Natural killer cell (primary cell): ENCODE measurements around the gene KCNK10. TPM values are rescaled to one million over a fixed set of nuclear protein-coding genes. Genes with fewer than 3 reads are reported as not detected.

Source experiments
- ATAC-seq, 3 donors: fragments of 150-1000 bp in 2 of 3; fragments of 200-7000 bp in 1 of 3; cut with Tn5 transposase; 1 replicate in 1 of 3; 2 replicates in 2 of 3; pipeline ENCODE4 v1.10.0; 2021; ENCODE audit warnings: mild to moderate bottlenecking in 2 of 3, moderate library complexity in 2 of 3
- DNase-seq, 2 donors: peaks; one replicate each; pipeline versions ENCODE4 v3.0.0 to v3.0.0-alpha.2; 2013 to 2021; ENCODE audit warnings: mixed read lengths in 1 of 2
- H3K27ac ChIP-seq: one replicate; pipeline ENCODE4 v1.5.1; 2013; ENCODE audit warnings: mild to moderate bottlenecking, low read length
- H3K27me3 ChIP-seq: one replicate; pipeline ENCODE4 v1.6.1; 2013; ENCODE audit warnings: low read length; ENCODE audit not compliant: control insufficient read depth, insufficient read depth
- H3K36me3 ChIP-seq: one replicate; pipeline ENCODE4 v1.6.1; 2013; ENCODE audit warnings: low read length; ENCODE audit not compliant: control insufficient read depth, insufficient read depth
- H3K4me1 ChIP-seq: one replicate; pipeline ENCODE4 v1.6.1; 2013; ENCODE audit warnings: low read length; ENCODE audit not compliant: control insufficient read depth, insufficient read depth
- H3K4me3 ChIP-seq: one replicate; pipeline ENCODE4 v1.5.1; 2013; ENCODE audit warnings: low read length
- H3K9me3 ChIP-seq: one replicate; pipeline ENCODE4 v1.6.1; 2013; ENCODE audit warnings: low read length; ENCODE audit not compliant: control insufficient read depth, insufficient read depth
- H3K27ac Mint-ChIP-seq, 2 donors: one replicate each; pipeline ENCODE4 v1.8.0; 2022; ENCODE audit warnings: mild to moderate bottlenecking in 2 of 2, mixed read lengths in 2 of 2, moderate library complexity in 1 of 2
- H3K27me3 Mint-ChIP-seq, 2 donors: one replicate each; pipeline ENCODE4 v1.8.0; 2022; ENCODE audit warnings: low read depth in 2 of 2, mixed read lengths in 2 of 2
- H3K36me3 Mint-ChIP-seq: one replicate; pipeline ENCODE4 v1.8.0; 2022; ENCODE audit warnings: mixed read lengths
- H3K4me1 Mint-ChIP-seq, 2 donors: one replicate each; pipeline ENCODE4 v1.8.0; 2022; ENCODE audit warnings: mixed read lengths in 2 of 2
- H3K4me3 Mint-ChIP-seq: one replicate; pipeline ENCODE4 v1.8.0; 2022; ENCODE audit warnings: mild to moderate bottlenecking, moderate library complexity, mixed read lengths
- H3K9me3 Mint-ChIP-seq, 2 donors: one replicate each; pipeline ENCODE4 v1.8.0; 2022; ENCODE audit warnings: mixed read lengths in 2 of 2
- WGBS: methylation state at CpG from one replicate; pipeline ENCODE4 v1.1.7; 2013; ENCODE audit warnings: missing lambda C conversion rate; ENCODE audit not compliant: insufficient coverage; 5-methylcytosine and 5-hydroxymethylcytosine counted together
- intact Hi-C: fragments of 100-400 bp; cut with micrococcal nuclease; formaldehyde crosslinking; loops from one replicate; pipeline ENCODE4 v1.14.2; 2022
- total RNA-seq, 4 donors: library from RNA; stranded (reverse); fragments of 120-200 nt in 1 of 4; gene quantifications; one replicate each; pipeline versions ENCODE4 v1.2.3 to v1.2.4, GENCODE V29; 2013 to 2022
- TF ChIP-seq, protein P1 (sequence below): fragments of 200-600 bp; IDR thresholded peaks from one replicate; pipeline ENCODE4 v1.8.0; 2022; ENCODE audit warnings: antibody characterized with exemption

The KCNK10 gene
- total RNA-seq, 3 donors from 2014 or later (not counting 1 experiment from before 2014, with no cell fraction given) = not detected

DNA sequence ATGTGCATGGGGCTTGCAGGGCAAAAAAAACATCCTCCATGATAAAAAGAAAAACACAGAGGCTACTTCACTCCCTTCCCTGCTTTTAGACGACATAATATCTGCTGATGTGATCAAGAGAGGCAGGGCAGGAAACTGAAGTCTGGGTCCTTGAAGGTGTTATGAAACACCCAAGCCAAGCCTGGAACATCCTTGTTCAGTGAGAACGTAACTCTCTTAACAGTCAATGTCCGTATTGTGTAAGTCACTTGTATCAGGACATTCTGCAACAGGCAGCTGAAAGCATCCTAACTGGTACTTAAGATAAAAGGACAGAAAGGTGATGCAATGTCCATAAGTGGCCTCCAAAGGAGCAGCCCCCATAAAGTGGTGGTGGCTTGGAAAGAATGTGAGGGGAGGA lies 20.0 kb downstream of the KCNK10 start:
- no peaks in the 10 kb centered on the region for H3K4me1 ChIP-seq
- H3K36me3 Mint-ChIP-seq = no peaks in the 10 kb centered on the region
- no peak overlapping the region for H3K27ac Mint-ChIP-seq
- no peaks in the 10 kb centered on the region for H3K9me3 Mint-ChIP-seq
- no peaks in the 10 kb centered on the region for H3K27me3 ChIP-seq
- H3K4me1 Mint-ChIP-seq = no peaks in the 10 kb centered on the region
- no peak overlapping the region for H3K27ac ChIP-seq
- no peaks in the 10 kb centered on the region for H3K36me3 ChIP-seq
- ATAC-seq = no peak
- peaks cover 23 to 43% of the 10 kb centered on the region in 2 donors for H3K27me3 Mint-ChIP-seq
- WGBS = 58% methylated on average over 3 of the region's 3 CpGs
- TF ChIP-seq, protein P1, sequence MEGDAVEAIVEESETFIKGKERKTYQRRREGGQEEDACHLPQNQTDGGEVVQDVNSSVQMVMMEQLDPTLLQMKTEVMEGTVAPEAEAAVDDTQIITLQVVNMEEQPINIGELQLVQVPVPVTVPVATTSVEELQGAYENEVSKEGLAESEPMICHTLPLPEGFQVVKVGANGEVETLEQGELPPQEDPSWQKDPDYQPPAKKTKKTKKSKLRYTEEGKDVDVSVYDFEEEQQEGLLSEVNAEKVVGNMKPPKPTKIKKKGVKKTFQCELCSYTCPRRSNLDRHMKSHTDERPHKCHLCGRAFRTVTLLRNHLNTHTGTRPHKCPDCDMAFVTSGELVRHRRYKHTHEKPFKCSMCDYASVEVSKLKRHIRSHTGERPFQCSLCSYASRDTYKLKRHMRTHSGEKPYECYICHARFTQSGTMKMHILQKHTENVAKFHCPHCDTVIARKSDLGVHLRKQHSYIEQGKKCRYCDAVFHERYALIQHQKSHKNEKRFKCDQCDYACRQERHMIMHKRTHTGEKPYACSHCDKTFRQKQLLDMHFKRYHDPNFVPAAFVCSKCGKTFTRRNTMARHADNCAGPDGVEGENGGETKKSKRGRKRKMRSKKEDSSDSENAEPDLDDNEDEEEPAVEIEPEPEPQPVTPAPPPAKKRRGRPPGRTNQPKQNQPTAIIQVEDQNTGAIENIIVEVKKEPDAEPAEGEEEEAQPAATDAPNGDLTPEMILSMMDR = no peak
- no peak overlapping the region for H3K4me3 Mint-ChIP-seq
- DNase-seq = no peak
- H3K9me3 ChIP-seq = no peaks in the 10 kb centered on the region
- H3K4me3 ChIP-seq = no peak overlapping the region
- intact Hi-C loops = no loop called here

DNA sequence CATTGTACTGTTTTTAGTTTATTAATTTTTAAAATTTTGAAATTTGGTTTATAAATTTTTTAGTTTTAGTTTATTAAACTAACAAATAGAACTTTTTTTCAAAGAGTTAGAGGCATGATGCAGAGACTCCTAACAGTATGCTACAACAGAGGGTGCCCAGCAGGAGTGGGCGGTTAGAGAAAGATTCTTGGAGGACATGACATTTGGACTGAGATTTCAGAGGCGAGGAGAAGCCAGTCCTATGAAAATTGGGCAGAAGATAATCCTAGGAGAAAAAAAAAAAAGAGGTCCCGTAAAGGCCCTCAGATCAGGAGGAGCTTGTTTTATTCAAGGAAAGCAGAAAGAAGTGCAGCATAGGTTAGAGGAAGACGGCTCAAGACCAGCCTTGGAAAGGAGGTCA lies 21.7 kb downstream of the KCNK10 start:
- no peaks in the 10 kb centered on the region for H3K9me3 ChIP-seq
- Mint-ChIP-seq H3K36me3 (no peaks in the 10 kb centered on the region), H3K27me3 (peaks cover 23 to 43% of the 10 kb centered on the region in 2 donors), H3K27ac (no peak overlapping the region), H3K4me3 (no peak overlapping the region), H3K4me1 (no peaks in the 10 kb centered on the region), H3K9me3 (no peaks in the 10 kb centered on the region)
- no peak overlapping the region for H3K4me3 ChIP-seq
- no peaks in the 10 kb centered on the region for H3K4me1 ChIP-seq
- ATAC-seq (no peak), DNase-seq (no peak)
- 85% methylated on average over 4 of the region's 4 CpGs for WGBS
- no peaks in the 10 kb centered on the region for H3K36me3 ChIP-seq
- no peak overlapping the region for H3K27ac ChIP-seq
- no peaks in the 10 kb centered on the region for H3K27me3 ChIP-seq
- intact Hi-C loops = no loop called here
- TF ChIP-seq, protein P1 = no peak

DNA sequence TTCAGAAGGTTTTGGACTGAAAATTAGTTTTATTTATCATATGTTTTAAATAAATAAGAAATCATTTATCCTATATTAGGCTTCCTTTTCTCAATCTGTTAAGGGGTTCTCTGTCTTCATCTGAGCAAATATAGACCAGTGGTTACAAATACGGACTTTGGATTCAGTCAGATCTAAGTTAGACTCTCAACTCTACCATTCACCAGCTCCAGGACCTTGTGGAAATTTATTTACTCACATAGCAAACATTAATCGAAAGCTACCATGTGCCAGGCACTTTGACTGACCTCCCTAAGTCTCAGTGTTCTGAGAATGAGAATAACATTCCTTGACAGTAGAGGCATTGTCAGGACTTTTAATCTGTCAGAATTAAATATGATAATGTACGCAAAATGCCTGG lies 22.3 kb downstream of the KCNK10 start:
- Mint-ChIP-seq H3K9me3 (no peaks in the 10 kb centered on the region), H3K4me1 (no peaks in the 10 kb centered on the region), H3K36me3 (no peaks in the 10 kb centered on the region), H3K27ac (no peak overlapping the region), H3K4me3 (no peak overlapping the region), H3K27me3 (peaks cover 23 to 43% of the 10 kb centered on the region in 2 donors)
- H3K4me1 ChIP-seq = no peaks in the 10 kb centered on the region
- no peaks in the 10 kb centered on the region for H3K9me3 ChIP-seq
- TF ChIP-seq, protein P1 = no peak
- intact Hi-C loops = no loop called here
- ATAC-seq = no peak
- no peaks in the 10 kb centered on the region for H3K27me3 ChIP-seq
- no peak overlapping the region for H3K4me3 ChIP-seq
- DNase-seq = no peak
- H3K36me3 ChIP-seq = no peaks in the 10 kb centered on the region
- no peak overlapping the region for H3K27ac ChIP-seq
- WGBS = 93% methylated on average over 3 of the region's 3 CpGs

DNA sequence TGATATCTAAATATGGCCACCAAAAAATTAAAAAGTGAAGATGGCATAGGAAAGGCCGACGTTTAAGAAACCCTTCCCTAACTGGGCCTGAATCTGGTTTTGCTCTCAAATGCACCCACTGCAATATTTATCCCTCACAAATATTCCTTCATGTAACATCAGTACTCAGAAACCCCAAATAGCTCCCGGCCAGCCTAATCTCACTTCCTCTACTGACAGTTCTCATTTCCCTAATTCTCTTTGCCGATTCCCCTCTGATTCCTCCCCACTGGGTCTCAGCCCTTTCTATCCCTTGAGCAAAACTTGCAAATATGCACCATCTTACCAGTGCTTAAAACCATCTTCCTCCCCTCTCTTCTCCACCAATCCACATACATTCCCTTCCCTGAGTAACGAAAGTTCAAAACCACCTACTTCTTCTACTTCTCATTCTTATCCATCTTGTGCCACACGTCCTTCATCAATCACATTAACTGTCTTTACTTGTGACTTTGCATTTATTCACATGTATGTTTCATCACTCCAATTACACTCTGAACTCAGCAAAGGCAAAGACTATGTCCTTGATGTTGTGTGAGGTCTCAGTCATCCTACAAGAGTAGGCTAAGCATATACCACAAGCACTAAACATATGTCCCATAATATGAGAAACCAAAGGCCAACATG lies 23.1 kb downstream of the KCNK10 start:
- intact Hi-C loops = no loop called here
- Histone ChIP-seq H3K27ac (no peak overlapping the region), H3K9me3 (no peaks in the 10 kb centered on the region), H3K27me3 (no peaks in the 10 kb centered on the region), H3K4me3 (no peak overlapping the region), H3K4me1 (no peaks in the 10 kb centered on the region), H3K36me3 (no peaks in the 10 kb centered on the region)
- TF ChIP-seq, protein P1 = no peak
- no peak for DNase-seq
- Mint-ChIP-seq H3K4me1 (no peaks in the 10 kb centered on the region), H3K9me3 (no peaks in the 10 kb centered on the region), H3K4me3 (no peak overlapping the region), H3K27me3 (peaks cover 23 to 38% of the 10 kb centered on the region in 2 donors), H3K27ac (no peak overlapping the region), H3K36me3 (no peaks in the 10 kb centered on the region)
- ATAC-seq = no peak
- WGBS = 20% methylated on average over 6 of the region's 6 CpGs
